ENCODE results near the gene PPP2R5D. TPM values are rescaled to one million over a fixed set of nuclear protein-coding genes. Genes with fewer than 3 reads are reported as not detected.
"Not testable (repeated sequence)": the region's sequence is repeated elsewhere in the genome, so short reads cannot be mapped to it uniquely, and the experiment has no call there.

PPP2R5D gene
- polyA plus RNA-seq, 1 donor from 2014 or later = 17.5 TPM

- H3K9me3 Mint-ChIP-seq = no peaks in the 10 kb centered on the region
- H3K27ac Mint-ChIP-seq = peak overlapping the region in 1 of 3 donors; percentile 47
- H3K27me3 Mint-ChIP-seq = no peaks in the 10 kb centered on the region
- H3K36me3 Mint-ChIP-seq = peaks cover 7% of the 10 kb centered on the region
- no peaks in the 10 kb centered on the region for H3K4me1 Mint-ChIP-seq
- no peak overlapping the region for H3K4me3 Mint-ChIP-seq
Observed at GRCh38 chr6:43040542-43041257, 56.3 kb downstream of the PPP2R5D start.

DNA sequence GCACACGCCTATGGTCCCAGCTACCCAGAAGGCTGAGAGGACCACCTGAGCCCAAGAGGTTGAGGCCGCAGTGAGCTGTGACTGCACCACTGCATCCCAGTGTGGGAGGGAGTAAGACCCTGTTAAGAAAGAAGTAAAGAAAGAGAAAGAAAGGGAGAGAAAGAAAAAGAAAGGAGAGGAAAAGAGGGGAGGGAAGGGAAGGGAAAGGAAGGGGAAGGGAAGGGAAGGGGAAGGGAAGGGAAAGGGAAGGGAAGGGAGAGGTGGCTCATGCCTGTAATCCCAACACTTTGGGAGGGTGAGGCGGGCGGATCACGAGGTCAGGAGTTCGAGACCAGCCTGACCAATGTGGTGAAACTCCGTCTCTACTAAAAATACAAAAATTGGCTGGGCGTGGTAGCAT lies 57.1 kb downstream of the PPP2R5D start:
- Mint-ChIP-seq H3K4me3 (peak overlapping the region in 1 of 4 donors; percentile 85), H3K27ac (peak overlapping the region in 1 of 3 donors; percentile 47)
- H3K36me3 Mint-ChIP-seq, H3K27me3 Mint-ChIP-seq, H3K4me1 Mint-ChIP-seq, H3K9me3 Mint-ChIP-seq: not testable (repeated sequence)

DNA sequence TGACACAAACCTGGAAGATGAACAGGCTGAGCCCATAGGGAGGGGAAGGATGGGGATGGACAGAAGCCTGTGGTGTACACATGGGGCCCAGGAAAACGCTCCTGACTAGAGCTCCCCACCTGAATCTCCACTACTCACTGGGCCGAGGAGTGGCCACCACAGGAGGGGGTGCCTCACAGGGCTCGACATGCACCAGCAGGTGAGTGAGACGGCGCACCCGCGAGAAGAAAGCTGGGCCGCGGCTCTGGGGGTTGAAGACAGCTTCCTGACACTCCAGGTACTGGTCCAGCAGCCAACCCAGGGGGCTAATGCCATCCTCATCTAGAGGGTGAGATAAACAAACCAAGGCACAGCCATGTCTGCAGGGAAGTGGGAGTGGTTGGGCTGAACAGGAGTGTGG lies 58.9 kb downstream of the PPP2R5D start:
- Mint-ChIP-seq H3K4me1 (peaks cover 0 to 3% (median 0%) of the 10 kb centered on the region in 3 donors), H3K9me3 (no peaks in the 10 kb centered on the region), H3K27me3 (no peaks in the 10 kb centered on the region), H3K4me3 (no peak overlapping the region), H3K36me3 (peaks cover 5% of the 10 kb centered on the region), H3K27ac (no peak overlapping the region)

GRCh38 chr6:43045371-43045930 lies 61.1 kb downstream of the PPP2R5D start:
- Mint-ChIP-seq H3K4me3 (no peak overlapping the region), H3K27ac (no peak overlapping the region), H3K36me3 (no peaks in the 10 kb centered on the region), H3K4me1 (peaks cover 0 to 5% (median 0%) of the 10 kb centered on the region in 3 donors), H3K9me3 (no peaks in the 10 kb centered on the region), H3K27me3 (no peaks in the 10 kb centered on the region)

DNA sequence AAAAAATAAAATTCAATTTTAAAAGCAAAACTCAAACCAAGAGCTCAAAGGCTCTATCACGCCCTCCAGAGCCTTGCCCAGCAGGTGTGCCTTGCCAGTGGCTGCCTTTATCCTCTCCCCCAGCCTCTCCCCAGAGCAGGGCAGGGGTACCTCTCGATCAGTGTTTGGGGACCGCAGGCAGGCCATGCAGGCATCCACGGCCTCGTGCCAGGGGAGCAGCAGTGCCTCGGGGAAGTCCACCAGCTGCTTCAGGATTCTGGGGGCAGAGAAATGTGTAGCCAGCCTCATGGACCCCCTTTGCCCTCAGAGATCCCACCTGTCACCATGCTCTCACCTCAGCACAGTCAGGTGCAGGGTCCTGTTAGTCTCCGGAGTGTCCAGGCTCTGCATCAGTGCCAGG lies 63.6 kb downstream of the PPP2R5D start:
- no peaks in the 10 kb centered on the region for H3K9me3 Mint-ChIP-seq
- peaks cover 9 to 10% (median 10%) of the 10 kb centered on the region in 3 donors for H3K4me1 Mint-ChIP-seq
- H3K36me3 Mint-ChIP-seq = no peaks in the 10 kb centered on the region
- no peak overlapping the region for H3K27ac Mint-ChIP-seq
- H3K27me3 Mint-ChIP-seq = no peaks in the 10 kb centered on the region
- no peak overlapping the region for H3K4me3 Mint-ChIP-seq

GRCh38 chr6:43050981-43051380 lies 66.6 kb downstream of the PPP2R5D start:
- H3K27ac Mint-ChIP-seq = no peak overlapping the region
- H3K27me3 Mint-ChIP-seq = no peaks in the 10 kb centered on the region
- peaks cover 13 to 23% (median 19%) of the 10 kb centered on the region in 3 donors for H3K4me1 Mint-ChIP-seq
- no peaks in the 10 kb centered on the region for H3K9me3 Mint-ChIP-seq
- H3K4me3 Mint-ChIP-seq = peak overlapping the region in 2 of 4 donors; percentile 8 to 28
- no peaks in the 10 kb centered on the region for H3K36me3 Mint-ChIP-seq

DNA sequence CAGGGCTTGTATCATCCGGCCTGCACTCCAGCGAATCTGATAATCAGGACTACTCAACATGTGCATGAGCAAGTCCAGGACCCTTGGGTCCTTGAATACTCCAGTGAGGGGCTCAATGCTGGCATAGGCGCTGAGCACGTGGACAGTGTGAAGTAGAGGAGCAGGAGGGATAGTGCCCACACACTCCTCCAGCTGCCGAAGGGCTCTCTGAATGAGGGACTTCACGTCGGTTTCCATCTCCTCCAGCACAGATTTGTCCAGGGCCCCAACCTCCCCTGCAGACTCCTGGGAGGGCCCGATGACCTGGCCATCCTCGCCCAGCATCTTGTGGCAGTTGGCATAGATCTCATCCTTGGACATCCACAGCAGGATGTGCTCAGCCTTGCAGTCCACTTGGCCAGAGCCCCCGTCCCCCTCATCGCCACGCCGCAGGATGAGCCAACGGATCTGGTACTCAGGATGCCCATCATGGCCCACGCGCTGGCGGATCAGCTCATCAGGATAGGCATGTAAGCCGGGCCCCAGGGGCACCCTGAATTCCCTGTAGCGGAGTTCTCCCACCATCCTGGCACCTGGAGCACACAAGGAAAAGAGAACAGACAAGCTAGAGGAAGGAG lies 68.0 kb downstream of the PPP2R5D start:
- Mint-ChIP-seq H3K27ac (peak overlapping the region; percentile 90 to 96 (median 92)), H3K9me3 (no peaks in the 10 kb centered on the region), H3K36me3 (no peaks in the 10 kb centered on the region), H3K4me1 (peaks cover 10 to 23% (median 19%) of the 10 kb centered on the region in 3 donors), H3K4me3 (peak overlapping the region; percentile 89 to 99 (median 94)), H3K27me3 (no peaks in the 10 kb centered on the region)

- Mint-ChIP-seq H3K9me3 (no peaks in the 10 kb centered on the region), H3K27ac (peak overlapping the region; percentile 90 to 96 (median 92)), H3K27me3 (no peaks in the 10 kb centered on the region), H3K36me3 (no peaks in the 10 kb centered on the region), H3K4me3 (peak overlapping the region; percentile 89 to 99 (median 94)), H3K4me1 (peaks cover 13 to 27% (median 20%) of the 10 kb centered on the region in 3 donors)
Observed at GRCh38 chr6:43052842-43053544, 68.6 kb downstream of the PPP2R5D start.

DNA sequence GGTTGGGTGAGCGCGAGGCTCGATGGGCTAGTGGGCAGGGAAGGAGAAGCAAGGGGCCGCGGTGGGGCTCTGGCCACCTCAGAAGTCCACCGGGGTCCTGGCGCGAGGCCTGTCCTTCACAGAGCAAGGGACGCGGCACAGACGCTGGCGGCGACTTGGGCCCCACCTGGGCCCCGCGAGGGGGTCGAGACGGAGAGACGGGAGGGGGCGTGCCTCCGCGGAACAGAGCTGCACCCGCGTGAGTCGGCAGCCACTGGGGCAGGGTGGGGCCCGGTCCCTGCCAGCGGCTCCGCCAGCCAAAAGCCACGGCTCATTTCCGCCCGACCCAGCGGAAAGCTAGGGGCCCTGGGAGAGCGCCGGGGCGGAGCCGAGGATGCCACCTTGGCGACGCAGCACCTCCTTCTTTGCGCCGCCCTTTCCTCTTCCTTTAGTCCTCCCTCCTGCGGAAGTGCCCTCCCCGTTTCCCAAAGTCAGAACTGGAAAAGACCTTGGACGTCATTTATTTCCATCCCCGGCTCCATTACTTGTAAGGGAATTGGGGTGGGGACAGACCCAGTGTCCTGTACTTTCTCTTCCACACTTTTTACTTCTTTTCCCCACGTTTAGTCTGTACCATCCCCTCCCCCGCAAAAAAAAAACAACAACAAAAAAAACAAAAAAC lies 69.3 kb downstream of the PPP2R5D start, which contains the start of gene CUL7:
Gene CUL7 (minus strand): TSS at position 307 of the 661 bp plus-strand sequence. CDS start 1,063 bp downstream, outside the sequence.
- Mint-ChIP-seq H3K36me3 (no peaks in the 10 kb centered on the region), H3K27me3 (no peaks in the 10 kb centered on the region), H3K9me3 (no peaks in the 10 kb centered on the region), H3K4me3 (peak within 1 kb of the TSS; percentile 89 to 99 (median 94)), H3K27ac (peak within 1 kb of the TSS; percentile 90 to 96 (median 92)), H3K4me1 (peaks cover 19 to 34% (median 27%) of the 10 kb centered on the region in 3 donors)

- no peaks in the 10 kb centered on the region for H3K27me3 Mint-ChIP-seq
- peaks cover 21 to 38% (median 34%) of the 10 kb centered on the region in 3 donors for H3K4me1 Mint-ChIP-seq
- peak overlapping the region; percentile 90 to 96 (median 92) for H3K27ac Mint-ChIP-seq
- peak overlapping the region; percentile 89 to 99 (median 94) for H3K4me3 Mint-ChIP-seq
- H3K36me3 Mint-ChIP-seq = no peaks in the 10 kb centered on the region
- H3K9me3 Mint-ChIP-seq = no peaks in the 10 kb centered on the region
Observed at GRCh38 chr6:43054206-43054943, 70.0 kb downstream of the PPP2R5D start.

GRCh38 chr6:43055966-43056365 lies 71.6 kb downstream of the PPP2R5D start:
- H3K27ac Mint-ChIP-seq = peak overlapping the region in 2 of 3 donors; percentile 17 to 51
- peaks cover 30 to 51% (median 42%) of the 10 kb centered on the region in 3 donors for H3K4me1 Mint-ChIP-seq
- peak overlapping the region; percentile 45 to 91 (median 71) for H3K4me3 Mint-ChIP-seq
- H3K36me3 Mint-ChIP-seq = no peaks in the 10 kb centered on the region
- no peaks in the 10 kb centered on the region for H3K9me3 Mint-ChIP-seq
- no peaks in the 10 kb centered on the region for H3K27me3 Mint-ChIP-seq

DNA sequence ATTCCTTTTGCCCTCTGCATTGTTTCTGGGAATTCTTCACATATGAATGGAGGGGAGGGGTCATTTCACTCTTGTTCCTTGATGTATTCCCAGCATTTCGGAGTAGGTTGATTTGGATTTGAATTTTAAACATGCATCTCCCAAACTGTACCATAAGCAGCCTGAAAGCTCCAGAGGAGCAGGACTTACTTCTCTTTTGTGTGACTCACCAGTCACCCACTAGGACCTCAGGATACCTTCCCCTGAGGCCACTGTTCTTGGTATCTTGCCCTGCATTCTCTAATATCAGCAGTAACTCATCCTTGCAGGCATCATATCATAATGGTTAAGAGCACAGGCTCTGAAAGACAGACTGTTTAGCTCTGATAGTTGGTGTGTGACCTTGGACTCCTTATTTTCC lies 74.2 kb downstream of the PPP2R5D start:
- Mint-ChIP-seq H3K4me1 (peaks cover 29 to 40% (median 31%) of the 10 kb centered on the region in 3 donors), H3K36me3 (no peaks in the 10 kb centered on the region), H3K4me3 (peak overlapping the region; percentile 91 to 100 (median 98)), H3K27me3 (no peaks in the 10 kb centered on the region), H3K27ac (peak overlapping the region in 2 of 3 donors; percentile 35 to 89), H3K9me3 (no peaks in the 10 kb centered on the region)

GRCh38 chr6:43059168-43060033 lies 75.0 kb downstream of the PPP2R5D start, which contains the start of the genes KLC4 and MRPL2:
KLC4 (plus strand) TSS chr6:43059631; CDS start chr6:43061336, 1,705 bp downstream.
MRPL2 (minus strand) TSS chr6:43059434; CDS start chr6:43059381, 53 bp downstream.
- H3K27me3 Mint-ChIP-seq = no peaks in the 10 kb centered on the region
- peak within 1 kb of the TSS; percentile 91 to 100 (median 98) for H3K4me3 Mint-ChIP-seq
- no peaks in the 10 kb centered on the region for H3K9me3 Mint-ChIP-seq
- H3K27ac Mint-ChIP-seq = peak within 1 kb of the TSS; percentile 89 to 99 (median 98)
- no peaks in the 10 kb centered on the region for H3K36me3 Mint-ChIP-seq
- peaks cover 24 to 33% (median 26%) of the 10 kb centered on the region in 3 donors for H3K4me1 Mint-ChIP-seq

Data from IgD-negative memory B cell (primary cell).